Subcutaneous abdominal adipose tissue (tissue), 5 donors: Measurements from ENCODE around the gene ABCA9.
"Not testable (repeated sequence)": the region's sequence is repeated elsewhere in the genome, so short reads cannot be mapped to it uniquely, and the experiment has no call there.

ENCODE experiments used
- H3K27ac ChIP-seq: one replicate; pipeline ENCODE4 v1.7.0; 2013; ENCODE audit warnings: low read depth, mild to moderate bottlenecking, inconsistent platforms, low read length, moderate library complexity
- H3K27me3 ChIP-seq, 5 donors: one replicate each; pipeline ENCODE4 v1.7.0; 2013; ENCODE audit warnings: low read length in 5 of 5, inconsistent platforms in 1 of 5; ENCODE audit not compliant: control insufficient read depth in 5 of 5, insufficient read depth in 4 of 5
- H3K36me3 ChIP-seq, 5 donors: one replicate each; pipeline ENCODE4 v1.7.0; 2013; ENCODE audit warnings: low read length in 5 of 5; ENCODE audit not compliant: control insufficient read depth in 5 of 5, insufficient read depth in 5 of 5
- H3K4me1 ChIP-seq, 5 donors: one replicate each; pipeline ENCODE4 v1.7.0; 2013; ENCODE audit warnings: low read length in 5 of 5, mild to moderate bottlenecking in 3 of 5, moderate library complexity in 1 of 5; ENCODE audit not compliant: control insufficient read depth in 5 of 5, insufficient read depth in 5 of 5
- H3K4me3 ChIP-seq, 5 donors: one replicate each; pipeline ENCODE4 v1.7.0; 2013; ENCODE audit warnings: low read length in 5 of 5, low read depth in 1 of 5
- H3K9ac ChIP-seq, 5 donors: one replicate each; pipeline ENCODE4 v1.7.0; 2013; ENCODE audit warnings: low read length in 5 of 5, mild to moderate bottlenecking in 4 of 5, moderate library complexity in 3 of 5
- H3K9me3 ChIP-seq, 5 donors: one replicate each; pipeline ENCODE4 v1.7.0; 2013; ENCODE audit warnings: low read length in 5 of 5; ENCODE audit not compliant: control insufficient read depth in 5 of 5
- donor health status: healthy.
- donor health status: healthy.
- donor health status: healthy.
- donor health status: healthy.
- donor health status: healthy.

The ABCA9 gene

DNA sequence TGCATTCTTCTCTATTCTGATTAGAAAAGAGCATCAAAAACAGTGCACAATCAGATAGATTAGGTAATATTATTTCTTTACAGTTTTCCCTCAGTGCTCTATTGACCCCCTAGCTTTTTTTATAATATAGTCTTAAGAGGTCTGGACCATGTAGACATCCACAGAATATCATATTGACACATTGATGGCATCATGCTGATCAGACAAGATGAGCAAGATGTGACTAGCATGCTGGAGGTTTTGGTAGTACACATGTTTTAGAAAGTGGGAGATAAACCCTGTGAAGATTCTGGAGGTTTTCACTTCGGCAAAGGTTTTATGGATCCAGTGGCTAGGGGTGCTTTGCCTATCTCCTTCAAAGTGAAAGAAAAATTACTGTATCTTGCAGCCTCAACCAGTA is 102.8 kb downstream of the ABCA9 start:
- Histone ChIP-seq H3K36me3 (no peaks in the 10 kb centered on the region), H3K9ac (no peak overlapping the region), H3K9me3 (no peaks in the 10 kb centered on the region), H3K4me3 (no peak overlapping the region), H3K4me1 (peaks cover 0 to 26% (median 14%) of the 10 kb centered on the region in 5 donors), H3K27me3 (no peaks in the 10 kb centered on the region), H3K27ac (no peak overlapping the region)

DNA sequence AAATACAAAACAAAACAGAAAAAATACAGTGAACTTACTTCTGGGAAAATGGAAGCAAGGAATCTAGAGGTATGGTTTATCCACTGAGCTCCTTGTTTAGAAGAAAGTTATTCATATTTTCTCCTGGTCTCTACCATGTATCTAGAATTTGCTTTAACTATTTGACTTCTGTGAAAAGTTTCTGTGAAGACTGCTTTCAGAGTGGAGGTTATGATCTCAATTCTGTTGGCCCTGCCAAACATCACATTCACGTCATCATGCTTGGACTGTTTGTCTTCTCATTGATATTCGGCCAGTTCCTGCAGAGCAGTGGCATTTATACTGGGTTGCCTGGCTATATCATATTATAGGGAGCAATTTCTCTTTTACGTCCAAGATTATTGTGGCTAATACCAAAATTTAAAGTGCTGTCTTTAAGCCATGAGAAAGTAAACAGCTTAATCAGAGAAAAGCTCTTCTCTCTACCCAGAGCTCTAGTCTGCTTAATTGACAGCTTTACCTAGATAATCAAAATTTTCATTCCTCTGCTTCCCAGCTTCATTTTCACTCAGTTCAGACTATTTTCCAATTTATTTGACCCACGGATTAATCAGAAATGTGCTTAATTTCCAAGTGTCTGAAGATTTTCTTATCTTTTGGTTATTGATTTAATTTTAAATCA is 105.4 kb downstream of the ABCA9 start, which contains the start of gene ABCA8:
ABCA8 (minus strand) TSS at position 212 of the 661 bp plus-strand sequence. CDS start 13,358 bp downstream, outside the sequence.
- Histone ChIP-seq H3K4me3 (peak within 1 kb of the TSS; percentile 56 to 68 (median 64)), H3K9me3 (no peaks in the 10 kb centered on the region), H3K36me3 (no peaks in the 10 kb centered on the region), H3K4me1 (peaks cover 0 to 21% (median 8%) of the 10 kb centered on the region in 5 donors), H3K27me3 (no peaks in the 10 kb centered on the region), H3K27ac (peak within 1 kb of the TSS; percentile 18), H3K9ac (peak within 1 kb of the TSS in 4 of 5 donors; percentile 21 to 71 (median 52))

DNA sequence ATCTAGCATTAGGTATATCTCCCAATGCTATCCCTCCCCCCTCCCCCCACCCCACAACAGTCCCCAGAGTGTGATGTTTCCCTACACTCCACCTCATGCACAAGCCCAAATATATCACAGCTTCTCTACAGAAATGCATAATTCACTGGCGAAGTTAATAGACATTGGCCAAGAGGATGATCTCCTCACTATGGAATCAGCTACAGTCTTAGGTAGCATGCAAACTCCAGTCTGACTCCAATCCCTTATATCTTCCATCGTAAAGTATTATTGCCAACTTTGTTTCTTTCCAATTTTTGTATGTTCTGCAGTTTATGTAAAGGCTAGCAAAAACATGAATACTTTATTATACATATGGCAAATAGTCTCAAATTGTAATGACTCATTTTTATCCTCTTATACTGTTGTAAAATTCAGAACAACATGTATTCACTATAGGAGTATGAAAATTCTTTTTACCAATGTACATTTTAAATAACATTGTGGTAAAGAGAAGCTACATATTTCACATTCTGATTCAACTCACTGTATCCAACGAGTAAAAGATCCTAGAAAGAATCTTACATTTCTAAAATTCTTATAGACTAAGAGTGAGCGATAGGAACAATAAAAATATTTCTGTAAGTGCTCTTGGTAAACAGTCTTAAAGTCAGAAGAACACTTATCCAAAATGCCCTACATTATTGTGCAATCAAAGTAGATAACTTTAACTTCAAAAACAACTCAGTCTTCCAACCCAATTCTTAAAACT is 106.4 kb downstream of the ABCA9 start:
- Histone ChIP-seq H3K27ac (no peak overlapping the region), H3K9me3 (no peaks in the 10 kb centered on the region), H3K4me3 (peak overlapping the region; percentile 56 to 68 (median 64)), H3K36me3 (no peaks in the 10 kb centered on the region), H3K4me1 (peaks cover 0 to 21% (median 8%) of the 10 kb centered on the region in 5 donors), H3K9ac (peak overlapping the region in 4 of 5 donors; percentile 21 to 71 (median 52)), H3K27me3 (no peaks in the 10 kb centered on the region)

DNA sequence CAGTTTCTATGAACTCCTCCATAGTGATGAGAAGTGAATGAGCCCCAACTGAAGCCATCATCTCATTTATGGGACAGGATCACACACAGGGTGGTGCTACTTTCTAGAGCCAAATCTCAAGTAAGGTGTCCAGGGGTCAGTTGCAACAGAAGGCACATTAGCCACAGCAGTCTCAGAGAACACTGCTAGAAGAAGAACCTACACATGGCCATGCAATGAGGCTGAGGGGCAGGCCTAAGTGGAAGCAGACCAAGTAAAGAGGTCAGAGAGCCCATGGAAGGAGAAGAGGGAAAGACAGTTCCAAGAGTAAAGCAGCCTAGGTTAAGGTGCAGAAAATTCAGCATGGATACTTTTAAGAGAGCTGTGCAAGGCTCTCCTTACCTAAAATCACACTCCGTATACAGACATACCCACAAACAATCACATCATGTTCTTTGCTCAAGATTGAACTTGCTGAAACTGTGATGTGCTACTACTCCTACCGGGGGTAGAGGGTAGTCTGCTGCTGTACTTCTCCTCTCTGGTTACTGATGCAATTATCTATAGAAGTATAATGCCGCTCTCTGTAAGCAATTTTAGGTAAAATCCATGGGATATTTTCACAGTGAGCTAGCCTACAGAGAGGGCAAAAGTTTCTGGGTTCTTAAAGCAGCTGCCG is 107.3 kb downstream of the ABCA9 start:
- Histone ChIP-seq H3K36me3 (no peaks in the 10 kb centered on the region), H3K9me3 (no peaks in the 10 kb centered on the region), H3K27me3 (no peaks in the 10 kb centered on the region), H3K4me1 (peaks cover 0 to 21% (median 8%) of the 10 kb centered on the region in 5 donors), H3K4me3 (peak overlapping the region; percentile 35 to 76 (median 58)), H3K27ac (no peak overlapping the region), H3K9ac (peak overlapping the region in 2 of 5 donors; percentile 6 to 35)

DNA sequence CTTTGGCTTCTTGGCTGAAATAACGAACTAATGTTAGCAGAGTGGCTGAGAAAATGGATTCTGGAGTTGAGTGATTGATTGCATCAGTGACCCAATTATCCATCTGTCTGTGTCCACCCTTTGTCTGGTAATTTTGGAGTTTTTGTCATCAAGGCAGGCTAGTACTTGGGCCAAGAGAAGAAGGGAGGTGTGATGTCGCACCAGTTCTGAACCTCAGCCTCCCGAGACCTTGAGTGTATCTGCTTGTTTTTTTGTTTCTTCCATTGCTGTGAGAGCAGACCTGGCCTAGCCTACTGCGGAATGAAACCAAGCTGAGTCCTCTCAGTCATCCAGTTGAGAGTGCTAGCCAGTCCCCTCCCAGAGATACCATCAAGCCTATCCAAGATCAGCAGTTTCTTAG is 110.0 kb downstream of the ABCA9 start:
- H3K9me3 ChIP-seq: no peaks in the 10 kb centered on the region
- H3K36me3 ChIP-seq: no peaks in the 10 kb centered on the region
- H3K27me3 ChIP-seq: no peaks in the 10 kb centered on the region
- peaks cover 0 to 21% (median 8%) of the 10 kb centered on the region in 5 donors for H3K4me1 ChIP-seq
- no peak overlapping the region for H3K27ac ChIP-seq
- no peak overlapping the region for H3K4me3 ChIP-seq
- no peak overlapping the region for H3K9ac ChIP-seq

DNA sequence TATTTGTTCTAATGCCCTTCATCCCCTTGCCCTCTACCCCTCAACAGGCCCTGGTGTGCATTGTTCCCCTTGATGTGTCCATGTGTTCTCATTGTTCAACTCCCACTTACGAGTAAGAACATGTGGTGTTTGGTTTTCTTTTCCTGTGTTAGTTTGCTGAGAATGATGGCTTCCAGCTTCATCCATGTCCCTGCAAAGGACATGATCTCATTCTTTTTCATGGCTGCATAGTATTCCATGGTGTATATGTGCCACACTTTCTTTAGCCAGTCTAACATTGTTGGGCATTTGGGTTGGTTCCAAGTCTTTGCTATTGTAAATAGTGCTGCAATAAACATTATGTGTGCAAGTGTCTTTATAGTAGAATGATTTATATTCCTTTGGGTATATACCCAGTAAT is 112.9 kb downstream of the ABCA9 start:
- H3K4me1 ChIP-seq, H3K27ac ChIP-seq, H3K4me3 ChIP-seq, H3K36me3 ChIP-seq, H3K9me3 ChIP-seq, H3K9ac ChIP-seq, H3K27me3 ChIP-seq: not testable (repeated sequence)

DNA sequence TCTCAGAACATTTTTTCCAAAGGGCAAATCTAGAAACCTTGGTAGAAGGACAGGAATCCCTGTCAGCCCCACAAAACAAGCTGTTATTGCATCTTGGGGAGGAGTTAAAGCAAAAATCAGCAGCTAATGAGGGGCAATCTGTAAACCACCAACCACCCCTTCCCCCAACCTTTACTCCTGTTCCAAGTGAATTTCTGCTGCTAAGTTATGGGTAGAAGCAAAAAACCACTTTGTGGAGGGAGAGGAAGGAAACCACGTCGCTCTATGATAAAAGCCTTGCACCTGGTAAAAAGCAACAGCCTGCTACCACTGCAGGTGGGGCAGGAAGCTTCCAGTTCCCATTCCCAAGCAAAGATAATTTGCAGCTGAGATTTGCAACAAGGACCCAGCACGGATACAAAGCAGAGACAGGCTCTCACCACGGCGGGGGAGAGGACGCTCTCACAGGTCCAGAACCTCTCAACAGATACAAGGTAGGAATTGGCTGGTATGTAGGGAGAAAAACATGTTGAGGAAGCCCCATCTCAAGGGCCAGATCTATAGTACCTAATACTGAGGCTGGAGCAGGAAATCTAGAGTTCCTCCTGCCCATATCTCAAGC is 116.2 kb downstream of the ABCA9 start:
- no peaks in the 10 kb centered on the region for H3K27me3 ChIP-seq
- H3K27ac ChIP-seq: no peak overlapping the region
- peaks cover 0 to 12% (median 0%) of the 10 kb centered on the region in 5 donors for H3K36me3 ChIP-seq
- no peaks in the 10 kb centered on the region for H3K4me1 ChIP-seq
- no peak overlapping the region for H3K4me3 ChIP-seq
- no peaks in the 10 kb centered on the region for H3K9me3 ChIP-seq
- no peak overlapping the region for H3K9ac ChIP-seq

DNA sequence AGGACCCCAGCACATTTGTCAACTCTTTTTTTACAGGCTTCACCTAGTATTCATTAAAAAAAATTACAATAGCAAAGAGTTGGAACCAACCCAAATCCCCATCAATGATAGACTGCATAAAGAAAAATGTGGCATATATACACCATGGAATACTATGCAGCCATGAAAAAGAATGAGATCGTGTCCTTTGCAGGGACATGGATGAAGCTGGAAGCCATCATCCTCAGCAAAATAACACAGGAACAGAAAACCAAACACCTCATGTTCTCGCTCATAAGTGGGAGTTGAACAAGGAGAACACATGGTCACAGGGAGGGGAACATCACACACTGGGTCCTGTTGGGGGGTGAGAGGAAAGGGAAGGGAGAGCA is 116.9 kb downstream of the ABCA9 start:
- H3K27ac ChIP-seq, H3K9ac ChIP-seq, H3K4me1 ChIP-seq, H3K4me3 ChIP-seq, H3K9me3 ChIP-seq, H3K27me3 ChIP-seq: not testable (repeated sequence)
- H3K36me3 ChIP-seq: peaks cover 0 to 12% (median 3%) of the 10 kb centered on the region in 5 donors

DNA sequence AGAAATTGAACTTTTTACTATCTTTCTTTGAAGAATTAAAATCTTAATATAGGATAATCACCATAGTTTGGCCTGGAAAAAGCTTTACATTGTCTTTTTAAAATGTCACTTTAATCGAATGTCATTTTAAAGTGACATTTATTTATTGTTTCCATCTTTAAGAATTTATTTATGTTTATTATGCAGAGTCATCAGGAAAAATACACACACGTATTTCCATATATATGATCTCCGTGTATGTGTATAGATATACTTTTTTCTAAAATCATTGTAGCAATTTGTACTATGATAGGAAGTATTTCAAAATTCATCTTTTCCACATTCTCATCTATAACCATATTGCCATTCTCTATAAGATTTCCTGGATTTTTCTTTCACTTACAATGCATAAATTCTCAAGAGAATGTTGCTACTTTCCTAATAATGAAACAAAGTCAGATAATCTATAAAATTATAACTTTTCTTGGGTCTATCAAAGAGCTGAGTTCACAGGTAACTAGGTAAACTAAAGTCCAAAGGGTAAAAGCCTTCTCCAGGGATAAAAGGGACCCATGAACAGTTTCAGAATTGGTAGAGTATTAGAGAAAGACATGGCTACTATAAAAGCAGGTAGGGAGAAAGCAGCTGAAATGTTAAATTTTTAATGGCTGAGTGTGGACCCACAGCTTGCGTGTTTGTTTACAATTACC is 117.5 kb downstream of the ABCA9 start:
- no peak overlapping the region for H3K27ac ChIP-seq
- no peak overlapping the region for H3K4me3 ChIP-seq
- H3K4me1 ChIP-seq: peaks cover 0 to 4% (median 0%) of the 10 kb centered on the region in 5 donors
- no peaks in the 10 kb centered on the region for H3K27me3 ChIP-seq
- peaks cover 0 to 18% (median 3%) of the 10 kb centered on the region in 5 donors for H3K36me3 ChIP-seq
- H3K9ac ChIP-seq: no peak overlapping the region
- no peaks in the 10 kb centered on the region for H3K9me3 ChIP-seq
